Muscle layer of colon (tissue), 2 donors: ENCODE measurements around the gene OVAAL.

Experiments used
- H3K27ac ChIP-seq: one replicate; pipeline ENCODE4 v1.7.0; 2013; ENCODE audit warnings: low read depth, mild to moderate bottlenecking, low read length, moderate library complexity
- H3K27me3 ChIP-seq, 2 donors: one replicate each; pipeline ENCODE4 v1.7.0; 2013; ENCODE audit warnings: low read length in 2 of 2, mild to moderate bottlenecking in 2 of 2; ENCODE audit not compliant: insufficient read depth in 2 of 2, control insufficient read depth in 1 of 2
- H3K36me3 ChIP-seq: one replicate; pipeline ENCODE4 v1.7.0; 2013; ENCODE audit warnings: mild to moderate bottlenecking, low read length; ENCODE audit not compliant: insufficient read depth
- H3K4me1 ChIP-seq: one replicate; pipeline ENCODE4 v1.7.0; 2013; ENCODE audit warnings: mild to moderate bottlenecking, low read length; ENCODE audit not compliant: insufficient read depth
- H3K4me3 ChIP-seq, 2 donors: one replicate each; pipeline ENCODE4 v1.7.0; 2013; ENCODE audit warnings: low read length in 2 of 2, low read depth in 1 of 2, mild to moderate bottlenecking in 1 of 2, moderate library complexity in 1 of 2
- H3K9ac ChIP-seq: one replicate; pipeline ENCODE4 v1.7.0; 2013; ENCODE audit warnings: low read length
- H3K9me3 ChIP-seq: one replicate; pipeline ENCODE4 v1.7.0; 2013; ENCODE audit warnings: mild to moderate bottlenecking, low read length
- donor health status: abdominal sarcoma.
- donor health status: Adenocarcinoma of cecum.

Gene OVAAL

GRCh38 chr1:180527101-180527669, 31.6 kb upstream of the OVAAL start:
- H3K27ac ChIP-seq = no peak overlapping the region

GRCh38 chr1:180528868-180529470, 29.8 kb upstream of the OVAAL start:
- Histone ChIP-seq H3K4me1 (no peaks in the 10 kb centered on the region), H3K27me3 (no peaks in the 10 kb centered on the region), H3K4me3 (no peak overlapping the region), H3K9me3 (no peaks in the 10 kb centered on the region), H3K9ac (no peak overlapping the region), H3K36me3 (no peaks in the 10 kb centered on the region), H3K27ac (no peak overlapping the region)

More at GRCh38 chr1:180527101-180527669, 31.6 kb upstream of the OVAAL start:
- Histone ChIP-seq H3K4me3 (no peak overlapping the region), H3K27me3 (no peaks in the 10 kb centered on the region), H3K9ac (no peak overlapping the region), H3K9me3 (no peaks in the 10 kb centered on the region), H3K36me3 (no peaks in the 10 kb centered on the region), H3K4me1 (no peaks in the 10 kb centered on the region)

- Histone ChIP-seq H3K36me3 (no peaks in the 10 kb centered on the region), H3K27me3 (no peaks in the 10 kb centered on the region), H3K27ac (no peak overlapping the region), H3K9me3 (no peaks in the 10 kb centered on the region), H3K4me3 (no peak overlapping the region), H3K4me1 (no peaks in the 10 kb centered on the region), H3K9ac (no peak overlapping the region)
Measured at GRCh38 chr1:180530501-180530900, 28.3 kb upstream of the OVAAL start.

GRCh38 chr1:180532854-180533253, 25.9 kb upstream of the OVAAL start:
- Histone ChIP-seq H3K4me3 (no peak overlapping the region), H3K9ac (no peak overlapping the region)

GRCh38 chr1:180533266-180533987, 25.3 kb upstream of the OVAAL start:
- H3K9ac ChIP-seq = no peak overlapping the region
- H3K36me3 ChIP-seq = no peaks in the 10 kb centered on the region
- no peak overlapping the region for H3K4me3 ChIP-seq

More at GRCh38 chr1:180532854-180533253, 25.9 kb upstream of the OVAAL start:
- H3K4me1 ChIP-seq = no peaks in the 10 kb centered on the region
- no peaks in the 10 kb centered on the region for H3K36me3 ChIP-seq
- H3K9me3 ChIP-seq = no peaks in the 10 kb centered on the region
- H3K27ac ChIP-seq = no peak overlapping the region
- H3K27me3 ChIP-seq = no peaks in the 10 kb centered on the region

DNA sequence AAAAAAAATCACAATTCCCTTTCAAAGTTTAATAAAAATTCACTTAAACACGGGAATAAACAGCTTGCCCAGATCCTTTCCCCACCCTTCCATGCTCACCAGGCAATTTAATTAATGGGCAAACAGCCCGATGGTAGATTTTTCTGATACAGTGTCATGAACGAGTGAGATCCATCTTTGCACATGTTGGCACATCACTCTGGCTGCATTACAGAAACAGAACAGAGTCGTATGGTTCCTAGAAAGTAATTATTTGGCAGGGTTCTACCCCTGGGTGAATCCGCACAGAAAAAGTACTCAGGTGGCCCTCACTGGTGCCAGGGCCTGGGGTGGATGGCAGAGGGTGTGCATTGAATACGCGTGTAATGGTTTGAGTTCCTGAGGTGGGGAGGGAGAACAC, 24.6 kb upstream of the OVAAL start:
- no peaks in the 10 kb centered on the region for H3K4me1 ChIP-seq
- no peak overlapping the region for H3K4me3 ChIP-seq
- H3K27me3 ChIP-seq = no peaks in the 10 kb centered on the region
- no peaks in the 10 kb centered on the region for H3K9me3 ChIP-seq
- no peak overlapping the region for H3K27ac ChIP-seq
- no peak overlapping the region for H3K9ac ChIP-seq
- H3K36me3 ChIP-seq = no peaks in the 10 kb centered on the region

More at GRCh38 chr1:180533266-180533987, 25.3 kb upstream of the OVAAL start:
- H3K4me1 ChIP-seq = no peaks in the 10 kb centered on the region
- no peaks in the 10 kb centered on the region for H3K9me3 ChIP-seq
- H3K27me3 ChIP-seq = no peaks in the 10 kb centered on the region
- H3K27ac ChIP-seq = no peak overlapping the region

- H3K9me3 ChIP-seq = no peaks in the 10 kb centered on the region
- H3K4me3 ChIP-seq = no peak overlapping the region
- H3K4me1 ChIP-seq = no peaks in the 10 kb centered on the region
- H3K36me3 ChIP-seq = no peaks in the 10 kb centered on the region
- H3K9ac ChIP-seq = no peak overlapping the region
- no peak overlapping the region for H3K27ac ChIP-seq
- H3K27me3 ChIP-seq = no peaks in the 10 kb centered on the region
Measured at GRCh38 chr1:180535418-180535999, 23.3 kb upstream of the OVAAL start.

- H3K36me3 ChIP-seq = no peaks in the 10 kb centered on the region
- H3K9ac ChIP-seq = no peak overlapping the region
- no peaks in the 10 kb centered on the region for H3K9me3 ChIP-seq
- H3K4me1 ChIP-seq = peaks cover under 1% of the 10 kb centered on the region
- no peaks in the 10 kb centered on the region for H3K27me3 ChIP-seq
- H3K4me3 ChIP-seq = no peak overlapping the region
- H3K27ac ChIP-seq = no peak overlapping the region
Measured at GRCh38 chr1:180536821-180537372, 21.9 kb upstream of the OVAAL start.

DNA sequence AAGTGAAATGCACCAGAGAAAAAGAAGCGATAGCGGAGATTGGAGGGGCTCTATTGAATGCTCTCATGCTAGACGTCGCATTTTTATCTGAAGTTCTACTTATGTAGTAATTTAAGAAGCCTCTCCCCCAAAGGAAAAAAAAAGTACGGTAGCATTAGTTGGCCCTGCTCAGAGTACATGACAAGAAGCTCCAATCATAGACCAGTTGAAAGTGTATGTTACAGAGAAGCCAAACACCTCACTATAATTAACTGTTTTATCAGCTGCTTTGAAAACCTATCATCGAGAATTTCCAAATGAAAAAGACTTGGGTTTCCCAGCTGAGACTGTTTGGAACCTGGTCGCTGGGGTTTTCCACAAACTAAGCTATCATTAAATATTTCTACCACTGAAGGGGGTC, 19.6 kb upstream of the OVAAL start:
- Histone ChIP-seq H3K27me3 (no peaks in the 10 kb centered on the region), H3K36me3 (no peaks in the 10 kb centered on the region), H3K9me3 (no peaks in the 10 kb centered on the region), H3K27ac (no peak overlapping the region), H3K4me3 (no peak overlapping the region), H3K4me1 (peaks cover 18% of the 10 kb centered on the region), H3K9ac (no peak overlapping the region)

GRCh38 chr1:180540697-180541594, 17.8 kb upstream of the OVAAL start:
- Histone ChIP-seq H3K4me3 (no peak overlapping the region), H3K36me3 (no peaks in the 10 kb centered on the region), H3K4me1 (peaks cover 18% of the 10 kb centered on the region), H3K27ac (no peak overlapping the region), H3K9ac (no peak overlapping the region), H3K27me3 (no peaks in the 10 kb centered on the region), H3K9me3 (no peaks in the 10 kb centered on the region)
